ENCODE data around the gene C2CD4D. TPM values are rescaled to one million over a fixed set of nuclear protein-coding genes. Genes with fewer than 3 reads are reported as not detected.

C2CD4D gene
- total and polyA plus RNA-seq, 8 donors: 0.35 to 1.2 (median 0.59) TPM

DNA sequence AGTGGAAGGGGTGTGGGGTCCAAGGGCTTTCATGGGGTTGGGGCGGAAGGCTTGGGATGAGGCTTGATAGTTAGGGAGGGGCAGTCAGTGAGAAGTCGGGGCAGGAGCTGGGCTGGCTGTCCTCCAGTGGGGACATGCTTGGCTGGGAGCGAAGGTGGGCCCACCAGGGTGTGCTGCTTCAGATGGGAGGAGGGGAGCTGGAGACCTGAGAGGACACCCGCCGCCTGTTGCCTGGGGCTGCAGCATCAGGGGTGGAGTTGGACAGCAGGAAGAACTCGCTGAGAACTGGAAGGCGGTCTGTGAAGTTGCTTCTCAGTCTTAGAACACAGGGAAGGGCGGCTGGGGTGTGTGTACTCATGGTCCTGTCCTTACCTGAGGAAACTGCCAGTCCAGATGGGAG, 12.3 kb upstream of the C2CD4D start:
- no peaks in the 10 kb centered on the region for H3K27me3 ChIP-seq
- no peak overlapping the region for H3K4me3 ChIP-seq
- intact Hi-C loops (cut with DNase I): no loop called here
- ATAC-seq (no peak), DNase-seq (no peak), FAIRE-seq (no peak)
- no peaks in the 10 kb centered on the region for H3K36me3 ChIP-seq
- H3K4me1 ChIP-seq: no peaks in the 10 kb centered on the region
- TF ChIP-seq CTCF (IDR thresholded peaks at IDR 0.05): no peak
- WGBS, 2 donors: 66 to 71% methylated on average over 8 of the region's 8 CpGs
- H3K27ac ChIP-seq: no peak overlapping the region
- no peaks in the 10 kb centered on the region for H3K9me3 ChIP-seq

GRCh38 chr1:151849871-151850270, 10.3 kb upstream of the C2CD4D start:
- H3K36me3 ChIP-seq: no peaks in the 10 kb centered on the region
- FAIRE-seq: no peak
- no peak for TF ChIP-seq CTCF (IDR thresholded peaks at IDR 0.05)
- no peak overlapping the region for H3K4me3 ChIP-seq
- ATAC-seq: no peak
- H3K27ac ChIP-seq: no peak overlapping the region
- peaks cover 0 to 5% (median 0%) of the 10 kb centered on the region in 3 donors for H3K4me1 ChIP-seq
- no peak for DNase-seq
- intact Hi-C loops (cut with DNase I): no loop called here
- no peaks in the 10 kb centered on the region for H3K27me3 ChIP-seq
- H3K9me3 ChIP-seq: no peaks in the 10 kb centered on the region

DNA sequence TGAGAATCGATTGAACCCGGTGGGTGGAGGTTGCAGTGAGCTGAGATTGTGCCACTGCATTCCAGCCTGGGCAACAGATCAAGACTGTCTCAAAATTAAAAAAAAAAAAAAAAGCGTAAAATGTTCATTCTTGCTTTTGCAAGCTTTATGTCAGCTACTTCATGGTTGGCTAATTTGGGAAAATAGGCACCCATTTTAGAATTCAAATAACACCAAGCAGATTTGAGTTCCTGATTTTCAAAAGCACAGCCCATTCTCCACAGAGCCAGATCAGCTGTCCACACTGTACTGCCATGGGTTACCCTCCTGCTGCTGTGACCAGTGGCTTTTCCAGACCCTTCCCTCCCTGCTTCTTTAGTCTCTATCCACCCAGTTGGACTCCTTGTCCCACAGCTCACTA, 9.5 kb upstream of the C2CD4D start:
- intact Hi-C loops (cut with DNase I): no loop called here
- no peak for ATAC-seq
- TF ChIP-seq CTCF (IDR thresholded peaks at IDR 0.05): no peak
- H3K27ac ChIP-seq: no peak overlapping the region
- H3K36me3 ChIP-seq: no peaks in the 10 kb centered on the region
- peaks cover 0 to 5% (median 0%) of the 10 kb centered on the region in 3 donors for H3K4me1 ChIP-seq
- no peaks in the 10 kb centered on the region for H3K27me3 ChIP-seq
- FAIRE-seq: no peak
- H3K4me3 ChIP-seq: no peak overlapping the region
- no peak for DNase-seq
- WGBS, 2 donors: 52 to 58% methylated on average over 3 of the region's 3 CpGs
- no peaks in the 10 kb centered on the region for H3K9me3 ChIP-seq

GRCh38 chr1:151847867-151848596, 8.4 kb upstream of the C2CD4D start:
- no peaks in the 10 kb centered on the region for H3K27me3 ChIP-seq
- FAIRE-seq (no peak), DNase-seq (no peak), ATAC-seq (no peak)
- intact Hi-C loops (cut with DNase I): no loop called here
- H3K36me3 ChIP-seq: no peaks in the 10 kb centered on the region
- WGBS, 2 donors: 65 to 74% methylated on average over 11 of the region's 11 CpGs
- no peak overlapping the region for H3K4me3 ChIP-seq
- no peaks in the 10 kb centered on the region for H3K9me3 ChIP-seq
- H3K4me1 ChIP-seq: peaks cover 0 to 5% (median 0%) of the 10 kb centered on the region in 3 donors
- H3K27ac ChIP-seq: no peak overlapping the region
- no peak for TF ChIP-seq CTCF (IDR thresholded peaks at IDR 0.05)

DNA sequence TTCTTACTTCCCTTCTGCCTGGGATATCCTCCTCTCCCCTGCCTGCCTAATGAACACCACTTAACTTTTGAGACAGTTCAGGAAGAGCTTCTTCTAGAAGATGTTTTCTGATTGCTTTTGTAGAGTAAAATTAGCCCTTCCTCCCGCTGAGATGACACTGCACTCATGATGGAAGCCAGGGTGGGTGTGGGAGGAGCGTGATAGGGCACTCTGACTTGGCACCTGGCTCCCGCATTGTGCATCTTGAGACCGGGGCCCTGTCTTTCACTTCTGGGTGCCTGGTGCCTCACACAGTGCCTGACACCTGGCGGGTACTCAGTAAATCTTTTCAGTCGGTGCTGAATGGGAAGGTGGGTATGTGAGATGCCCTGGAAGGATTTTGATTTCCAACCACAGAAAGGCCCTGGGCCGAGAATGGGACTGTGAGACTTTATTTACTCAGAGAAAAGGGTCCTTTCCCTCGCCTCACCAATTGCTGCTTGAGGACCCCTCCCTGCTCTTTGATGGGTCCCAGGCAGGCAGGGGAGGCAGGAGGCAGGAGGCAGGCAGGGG, 7.1 kb upstream of the C2CD4D start:
- TF ChIP-seq CTCF (IDR thresholded peaks at IDR 0.05): no peak
- intact Hi-C loops (cut with DNase I): no loop called here
- ATAC-seq (no peak), DNase-seq (no peak), FAIRE-seq (no peak)
- WGBS, 2 donors: 88 to 89% methylated on average over 8 of the region's 8 CpGs
- H3K9me3 ChIP-seq: no peaks in the 10 kb centered on the region
- H3K36me3 ChIP-seq: no peaks in the 10 kb centered on the region
- no peak overlapping the region for H3K4me3 ChIP-seq
- no peak overlapping the region for H3K27ac ChIP-seq
- no peaks in the 10 kb centered on the region for H3K27me3 ChIP-seq
- peaks cover 0 to 5% (median 0%) of the 10 kb centered on the region in 3 donors for H3K4me1 ChIP-seq

Measured in pancreas (tissue), 10 donors.